Ovary (tissue), 9 donors: ENCODE measurements around the gene OR5T3. TPM values are rescaled to one million over a fixed set of nuclear protein-coding genes. Genes with fewer than 3 reads are reported as not detected.

Source experiments
- DNase-seq, 5 donors: peaks; one replicate each; pipeline ENCODE4 v3.0.0-alpha.2; 2019 to 2020
- H3K27ac ChIP-seq, 2 donors: fragments of 200-600 bp; one replicate each; pipeline versions ENCODE4 v1.5.1 to v1.8.0; 2019 to 2022
- H3K27me3 ChIP-seq: fragments of 200-600 bp; one replicate; pipeline ENCODE4 v1.8.0; 2022
- H3K36me3 ChIP-seq: fragments of 200-600 bp; sonication (generic); one replicate; pipeline ENCODE4 v1.5.1; 2019
- H3K4me1 ChIP-seq: one replicate; pipeline ENCODE4 v1.8.1; 2013; ENCODE audit warnings: mild to moderate bottlenecking, moderate library complexity; ENCODE audit not compliant: insufficient read depth
- H3K4me3 ChIP-seq: fragments of 200-600 bp; sonication (generic); one replicate; pipeline ENCODE4 v1.5.1; 2017
- H3K9me3 ChIP-seq, 2 donors: fragments of 200-600 bp in 1 of 2; sonication (generic) in 1 of 2; one replicate each; pipeline versions ENCODE4 v1.5.1 to v1.8.1; 2013 to 2019; ENCODE audit warnings: mild to moderate bottlenecking in 1 of 2, moderate library complexity in 1 of 2
- EP300 ChIP-seq: sonication (generic); formaldehyde crosslinking; IDR thresholded peaks from one replicate; pipeline ENCODE4 v1.6.1; 2017; ENCODE audit warnings: antibody characterized with exemption
- POLR2A ChIP-seq: fragments of 450-650 bp; IDR thresholded peaks from one replicate; pipeline ENCODE4 v1.6.1; 2017; ENCODE audit warnings: antibody characterized with exemption, mild to moderate bottlenecking, moderate library complexity
- WGBS, 3 donors: extraction: QIAGEN DNeasy Blood & Tissue Kit in 1 of 3; methylation state at CpG; one replicate each; pipeline versions ENCODE4 v1.1.5 to v1.1.7; 2013 to 2017; 5-methylcytosine and 5-hydroxymethylcytosine counted together
- intact Hi-C, 4 donors: fragments of 100-400 bp; cut with DNase I; formaldehyde crosslinking; loops; one replicate each; pipeline versions ENCODE4 v1.11.0 to v1.15.1; 2022 to 2023
- polyA plus RNA-seq, 2 donors: library from polyadenylated mRNA; stranded (reverse); fragments of 200-250 nt in 1 of 2; fragments of 350-450 nt in 1 of 2; fragmentation: Illumina TruSeq in 1 of 2; extraction: RNeasy Lipid Tissue Mini Kit (QIAGEN cat#74804) in 1 of 2; gene quantifications; one replicate each; pipeline ENCODE4 v1.2.3, GENCODE V29; 2013 to 2014
- total RNA-seq, 7 donors: library from RNA; depleted of rRNA in 2 of 7; stranded (reverse); fragments of >200 nt in 2 of 7; fragmentation: NEBNext Ultra II Directional in 3 of 7; extraction: Animal tissue kit (Norgen Biotek cat#: 25700) in 3 of 7; gene quantifications; one replicate each; pipeline versions ENCODE4 v1.1.0 to v1.2.4, GENCODE V29; 2016 to 2023
- TF ChIP-seq, protein P1 (sequence below), 3 donors: fragments of 450-650 bp in 2 of 3; fragments of 200-600 bp in 1 of 3; IDR thresholded peaks; one replicate each; pipeline versions ENCODE4 v1.5.1 to v1.8.0; 2016 to 2022; ENCODE audit warnings: antibody characterized with exemption in 3 of 3, mild to moderate bottlenecking in 1 of 3
- donor health status: DM: no; HTN: no; CAD: no; lungs with moderate emphysema.
- donor health status: DM: no; HTN: no; CAD: no.
- donor health status: Bipolar disorder and iron deficiency.
- donor health status: DM: yes; HTN: yes; CAD: no.
- donor health status: DM: no; HTN: no; CAD: no.
- donor health status: DM: yes; HTN: yes; CAD: no.

Gene OR5T3
- total and polyA plus RNA-seq, 9 donors = not detected

DNA sequence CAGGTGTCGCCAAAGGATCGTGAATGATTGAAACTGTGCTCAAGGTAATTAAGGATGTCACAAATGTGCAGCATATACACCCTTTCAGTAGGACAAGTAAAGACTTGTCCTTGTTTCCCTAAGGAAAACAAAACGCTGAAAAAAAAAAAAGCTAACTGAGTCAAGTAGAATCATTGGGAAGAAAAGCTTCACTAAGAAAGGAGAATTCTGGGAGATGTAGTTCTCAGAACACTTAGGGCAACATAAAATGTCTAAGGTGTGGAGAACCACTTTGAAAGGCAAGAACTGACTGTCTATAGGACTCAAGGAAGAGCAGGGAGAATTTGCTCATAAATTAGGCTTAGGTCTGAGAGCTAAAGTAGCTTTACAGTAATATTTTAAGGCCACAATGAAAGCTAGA, 19.0 kb downstream of the OR5T3 start:
- H3K4me1 ChIP-seq = no peaks in the 10 kb centered on the region
- no peak for DNase-seq
- H3K36me3 ChIP-seq = no peaks in the 10 kb centered on the region
- 57 to 63% (median 62%) methylated on average over 3 of the region's 3 CpGs for WGBS, 3 donors
- no peak overlapping the region for H3K27ac ChIP-seq
- no peaks in the 10 kb centered on the region for H3K9me3 ChIP-seq
- H3K27me3 ChIP-seq = no peaks in the 10 kb centered on the region
- H3K4me3 ChIP-seq = no peak overlapping the region
- intact Hi-C loops = no loop called here
- TF ChIP-seq EP300 (no peak), POLR2A (no peak)
- TF ChIP-seq, protein P1, sequence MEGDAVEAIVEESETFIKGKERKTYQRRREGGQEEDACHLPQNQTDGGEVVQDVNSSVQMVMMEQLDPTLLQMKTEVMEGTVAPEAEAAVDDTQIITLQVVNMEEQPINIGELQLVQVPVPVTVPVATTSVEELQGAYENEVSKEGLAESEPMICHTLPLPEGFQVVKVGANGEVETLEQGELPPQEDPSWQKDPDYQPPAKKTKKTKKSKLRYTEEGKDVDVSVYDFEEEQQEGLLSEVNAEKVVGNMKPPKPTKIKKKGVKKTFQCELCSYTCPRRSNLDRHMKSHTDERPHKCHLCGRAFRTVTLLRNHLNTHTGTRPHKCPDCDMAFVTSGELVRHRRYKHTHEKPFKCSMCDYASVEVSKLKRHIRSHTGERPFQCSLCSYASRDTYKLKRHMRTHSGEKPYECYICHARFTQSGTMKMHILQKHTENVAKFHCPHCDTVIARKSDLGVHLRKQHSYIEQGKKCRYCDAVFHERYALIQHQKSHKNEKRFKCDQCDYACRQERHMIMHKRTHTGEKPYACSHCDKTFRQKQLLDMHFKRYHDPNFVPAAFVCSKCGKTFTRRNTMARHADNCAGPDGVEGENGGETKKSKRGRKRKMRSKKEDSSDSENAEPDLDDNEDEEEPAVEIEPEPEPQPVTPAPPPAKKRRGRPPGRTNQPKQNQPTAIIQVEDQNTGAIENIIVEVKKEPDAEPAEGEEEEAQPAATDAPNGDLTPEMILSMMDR (IDR thresholded peaks at IDR 0.05) = no peak

DNA sequence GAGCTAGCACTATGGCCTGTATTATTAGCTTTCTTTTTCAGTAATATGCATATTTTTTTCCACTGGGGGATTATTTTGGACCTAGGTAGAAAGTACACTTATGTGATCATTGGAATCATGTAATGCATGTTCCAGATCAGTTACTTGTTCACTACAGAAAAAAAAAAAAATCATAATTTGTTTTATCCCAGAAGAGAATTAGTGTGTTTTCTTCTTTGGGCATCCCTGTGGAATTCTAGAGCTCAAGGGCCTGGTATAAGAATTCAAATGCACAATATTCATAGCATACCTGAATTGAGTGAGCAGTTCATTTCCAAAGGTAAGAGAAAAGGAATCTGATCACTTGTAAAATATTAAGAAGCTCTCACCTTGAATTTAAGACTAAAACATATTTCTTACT, 21.8 kb downstream of the OR5T3 start, which contains the start of gene OR5T1:
TSS of gene OR5T1 (plus strand) at position 301 of the 400 bp plus-strand sequence. CDS start 1,485 bp downstream, outside the sequence.
- H3K4me3 ChIP-seq = no peak within 1 kb of the TSS
- no peaks in the 10 kb centered on the region for H3K4me1 ChIP-seq
- no peak within 1 kb of the TSS for H3K27ac ChIP-seq
- DNase-seq = no peak
- no peaks in the 10 kb centered on the region for H3K27me3 ChIP-seq
- TF ChIP-seq, protein P1 (IDR thresholded peaks at IDR 0.05) = no peak
- TF ChIP-seq EP300 (no peak), POLR2A (no peak)
- H3K9me3 ChIP-seq = no peaks in the 10 kb centered on the region
- intact Hi-C loops = no loop called here
- no peaks in the 10 kb centered on the region for H3K36me3 ChIP-seq

- Histone ChIP-seq H3K27me3 (no peaks in the 10 kb centered on the region), H3K4me1 (no peaks in the 10 kb centered on the region), H3K27ac (no peak within 1 kb of the TSS), H3K4me3 (no peak within 1 kb of the TSS), H3K9me3 (no peaks in the 10 kb centered on the region), H3K36me3 (no peaks in the 10 kb centered on the region)
- DNase-seq = no peak
- intact Hi-C loops = no loop called here
- TF ChIP-seq EP300 (no peak), POLR2A (no peak)
- TF ChIP-seq, protein P1 (IDR thresholded peaks at IDR 0.05) = no peak
- WGBS, 3 donors = 62 to 69% (median 64%) methylated on average over 2 of the region's 2 CpGs
Observed at GRCh38 chr11:56292154-56292553, 40.1 kb downstream of the OR5T3 start, which contains the start of gene OR8H1. TSS of gene OR8H1 (minus strand) at chr11:56292254. CDS start at chr11:56291062, 1,192 bp downstream.

- no peaks in the 10 kb centered on the region for H3K4me1 ChIP-seq
- WGBS, 3 donors = 76 to 90% (median 84%) methylated on average over 4 of the region's 4 CpGs
- TF ChIP-seq POLR2A = no peak
- no peak for TF ChIP-seq EP300
- TF ChIP-seq, protein P1 (IDR thresholded peaks at IDR 0.05) = no peak
- no peak overlapping the region for H3K4me3 ChIP-seq
- intact Hi-C loops = no loop called here
- H3K27ac ChIP-seq = no peak overlapping the region
- H3K27me3 ChIP-seq = no peaks in the 10 kb centered on the region
- H3K36me3 ChIP-seq = no peaks in the 10 kb centered on the region
- H3K9me3 ChIP-seq = no peaks in the 10 kb centered on the region
- no peak for DNase-seq
Observed at GRCh38 chr11:56296898-56297297, 44.8 kb downstream of the OR5T3 start.

Other genes with a start within 250 kb of the OR5T3 start
- gene OR5AS1, start 224.6 kb upstream of the OR5T3 start, total RNA-seq = not detected
- gene OR5AS1, start 224.6 kb upstream of the OR5T3 start, polyA plus RNA-seq = not detected
- not detected for gene OR8I2, start 158.9 kb upstream of the OR5T3 start, total RNA-seq
- gene OR8I2, start 158.9 kb upstream of the OR5T3 start, polyA plus RNA-seq = not detected
- gene OR8H2, start 148.6 kb upstream of the OR5T3 start, total RNA-seq = not detected
- gene OR8H2, start 148.6 kb upstream of the OR5T3 start, polyA plus RNA-seq = not detected
- gene OR8H3, start 129.9 kb upstream of the OR5T3 start, total RNA-seq = not detected
- not detected for gene OR8H3, start 129.9 kb upstream of the OR5T3 start, polyA plus RNA-seq
- gene OR8J3, start 112.1 kb upstream of the OR5T3 start, total RNA-seq = not detected
- not detected for gene OR8J3, start 112.1 kb upstream of the OR5T3 start, polyA plus RNA-seq
- not detected for gene OR8K5, start 91.9 kb upstream of the OR5T3 start, total RNA-seq
- gene OR8K5, start 91.9 kb upstream of the OR5T3 start, polyA plus RNA-seq = not detected
- not detected for gene OR5J2, start 75.6 kb upstream of the OR5T3 start, total RNA-seq
- gene OR5J2, start 75.6 kb upstream of the OR5T3 start, polyA plus RNA-seq = not detected
- not detected for gene OR5T2, start 18.0 kb upstream of the OR5T3 start, total RNA-seq
- gene OR5T2, start 18.0 kb upstream of the OR5T3 start, polyA plus RNA-seq = not detected
- not detected for gene OR5T1, start 21.9 kb downstream of the OR5T3 start, total RNA-seq
- gene OR5T1, start 21.9 kb downstream of the OR5T3 start, polyA plus RNA-seq = not detected
- not detected for gene OR8H1, start 40.0 kb downstream of the OR5T3 start, total RNA-seq
- gene OR8H1, start 40.0 kb downstream of the OR5T3 start, polyA plus RNA-seq = not detected
- gene OR8K3, start 62.9 kb downstream of the OR5T3 start, total RNA-seq = not detected
- not detected for gene OR8K3, start 62.9 kb downstream of the OR5T3 start, polyA plus RNA-seq
- not detected for gene OR8K1, start 93.8 kb downstream of the OR5T3 start, total RNA-seq
- gene OR8K1, start 93.8 kb downstream of the OR5T3 start, polyA plus RNA-seq = not detected
- gene OR8J1, start 102.0 kb downstream of the OR5T3 start, total RNA-seq = not detected
- gene OR8J1, start 102.0 kb downstream of the OR5T3 start, polyA plus RNA-seq = not detected
- gene OR8U1, start 123.4 kb downstream of the OR5T3 start, total RNA-seq = not detected
- gene OR8U1, start 123.4 kb downstream of the OR5T3 start, polyA plus RNA-seq = not detected
- not detected for gene OR5AL1, start 160.4 kb downstream of the OR5T3 start, total RNA-seq
- gene OR5AL1, start 160.4 kb downstream of the OR5T3 start, polyA plus RNA-seq = not detected
- gene OR5M3, start 221.1 kb downstream of the OR5T3 start, total RNA-seq = not detected
- gene OR5M3, start 221.1 kb downstream of the OR5T3 start, polyA plus RNA-seq = not detected
- gene OR5M8, start 239.1 kb downstream of the OR5T3 start, total RNA-seq = not detected
- gene OR5M8, start 239.1 kb downstream of the OR5T3 start, polyA plus RNA-seq = not detected